Osteocyte (in vitro differentiated cells): ENCODE data around the gene ZDHHC14. TPM values are rescaled to one million over a fixed set of nuclear protein-coding genes. Genes with fewer than 3 reads are reported as not detected.

ENCODE experiments used
- DNase-seq: peaks from one replicate; pipeline ENCODE4 v3.0.0; 2021; ENCODE audit warnings: mixed read lengths; ENCODE audit not compliant: unreplicated experiment; ENCODE audit errors: extremely low spot score
- H3K27ac Mint-ChIP-seq: one replicate; pipeline ENCODE4 v1.8.0; 2021; ENCODE audit warnings: mild to moderate bottlenecking, mixed read lengths; ENCODE audit not compliant: unreplicated experiment
- H3K27me3 Mint-ChIP-seq: one replicate; pipeline ENCODE4 v1.8.0; 2021; ENCODE audit warnings: mixed read lengths; ENCODE audit not compliant: unreplicated experiment
- H3K36me3 Mint-ChIP-seq: one replicate; pipeline ENCODE4 v1.8.0; 2021; ENCODE audit warnings: mixed read lengths; ENCODE audit not compliant: unreplicated experiment
- H3K4me1 Mint-ChIP-seq: one replicate; pipeline ENCODE4 v1.8.0; 2021; ENCODE audit warnings: mixed read lengths; ENCODE audit not compliant: unreplicated experiment
- H3K4me3 Mint-ChIP-seq: one replicate; pipeline ENCODE4 v1.8.0; 2021; ENCODE audit warnings: mild to moderate bottlenecking, moderate library complexity, mixed read lengths; ENCODE audit not compliant: unreplicated experiment
- H3K9me3 Mint-ChIP-seq: one replicate; pipeline ENCODE4 v1.8.0; 2021; ENCODE audit warnings: mixed read lengths; ENCODE audit not compliant: unreplicated experiment
- total RNA-seq: library from RNA; stranded (reverse); gene quantifications from 2 replicates; pipeline ENCODE4 v1.2.1, GENCODE V29; 2021
- TF ChIP-seq, protein P1 (sequence below): fragments of 200-600 bp; sonication (generic); IDR thresholded peaks from 2 replicates; pipeline ENCODE4 v1.5.0; 2021; ENCODE audit warnings: antibody characterized with exemption, mild to moderate bottlenecking, moderate library complexity

ZDHHC14 gene
- total RNA-seq, 1 donor from 2014 or later = 9.1 TPM

DNA sequence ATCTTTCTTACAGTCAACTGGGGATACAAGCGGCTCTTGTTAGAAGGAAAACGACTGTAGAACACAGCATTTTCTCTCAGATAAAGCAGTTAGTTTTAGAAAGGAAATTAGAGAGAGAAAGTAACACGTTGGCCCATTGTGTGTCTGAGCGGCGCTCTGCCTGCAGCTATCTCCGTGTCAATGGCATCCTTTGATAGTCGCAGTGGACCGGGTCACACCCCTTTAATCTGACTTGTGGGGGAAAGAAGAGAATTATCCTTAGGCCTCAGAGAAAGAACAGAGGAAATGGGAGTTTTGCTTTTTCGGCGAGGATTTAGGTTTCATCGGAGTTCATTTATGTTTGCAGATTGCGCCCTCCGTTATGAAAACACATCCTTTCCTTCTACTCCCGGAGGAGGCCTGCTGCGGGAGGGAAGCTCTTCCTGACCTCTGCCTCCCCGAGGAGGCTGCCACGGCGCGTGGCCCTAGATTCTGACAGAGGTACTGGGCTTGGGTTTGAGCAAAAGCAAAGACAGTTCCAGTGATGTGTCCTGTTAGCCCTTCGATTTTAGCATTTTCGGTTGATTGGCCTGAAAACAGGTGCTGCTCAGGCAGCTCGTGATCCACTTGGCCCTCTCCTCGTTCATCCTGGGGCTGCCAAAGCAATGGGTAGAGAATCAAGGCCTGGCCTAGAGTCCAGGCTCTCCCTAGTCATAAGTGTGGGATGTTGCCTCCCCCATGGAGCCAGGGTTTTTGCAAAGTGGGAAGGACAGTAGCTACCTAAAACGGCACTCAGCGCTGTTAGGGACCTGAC is 74.9 kb downstream of the ZDHHC14 start:
- Mint-ChIP-seq H3K4me1 (peaks cover 24% of the 10 kb centered on the region), H3K9me3 (no peaks in the 10 kb centered on the region), H3K27ac (peak overlapping the region; percentile 64), H3K27me3 (no peaks in the 10 kb centered on the region), H3K36me3 (no peaks in the 10 kb centered on the region), H3K4me3 (peak overlapping the region; percentile 61)
- DNase-seq = no peak
- TF ChIP-seq, protein P1, sequence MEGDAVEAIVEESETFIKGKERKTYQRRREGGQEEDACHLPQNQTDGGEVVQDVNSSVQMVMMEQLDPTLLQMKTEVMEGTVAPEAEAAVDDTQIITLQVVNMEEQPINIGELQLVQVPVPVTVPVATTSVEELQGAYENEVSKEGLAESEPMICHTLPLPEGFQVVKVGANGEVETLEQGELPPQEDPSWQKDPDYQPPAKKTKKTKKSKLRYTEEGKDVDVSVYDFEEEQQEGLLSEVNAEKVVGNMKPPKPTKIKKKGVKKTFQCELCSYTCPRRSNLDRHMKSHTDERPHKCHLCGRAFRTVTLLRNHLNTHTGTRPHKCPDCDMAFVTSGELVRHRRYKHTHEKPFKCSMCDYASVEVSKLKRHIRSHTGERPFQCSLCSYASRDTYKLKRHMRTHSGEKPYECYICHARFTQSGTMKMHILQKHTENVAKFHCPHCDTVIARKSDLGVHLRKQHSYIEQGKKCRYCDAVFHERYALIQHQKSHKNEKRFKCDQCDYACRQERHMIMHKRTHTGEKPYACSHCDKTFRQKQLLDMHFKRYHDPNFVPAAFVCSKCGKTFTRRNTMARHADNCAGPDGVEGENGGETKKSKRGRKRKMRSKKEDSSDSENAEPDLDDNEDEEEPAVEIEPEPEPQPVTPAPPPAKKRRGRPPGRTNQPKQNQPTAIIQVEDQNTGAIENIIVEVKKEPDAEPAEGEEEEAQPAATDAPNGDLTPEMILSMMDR = no peak

- Mint-ChIP-seq H3K4me3 (no peak overlapping the region), H3K27ac (no peak overlapping the region)
Observed at GRCh38 chr6:157456524-157456829, 75.5 kb downstream of the ZDHHC14 start.

DNA sequence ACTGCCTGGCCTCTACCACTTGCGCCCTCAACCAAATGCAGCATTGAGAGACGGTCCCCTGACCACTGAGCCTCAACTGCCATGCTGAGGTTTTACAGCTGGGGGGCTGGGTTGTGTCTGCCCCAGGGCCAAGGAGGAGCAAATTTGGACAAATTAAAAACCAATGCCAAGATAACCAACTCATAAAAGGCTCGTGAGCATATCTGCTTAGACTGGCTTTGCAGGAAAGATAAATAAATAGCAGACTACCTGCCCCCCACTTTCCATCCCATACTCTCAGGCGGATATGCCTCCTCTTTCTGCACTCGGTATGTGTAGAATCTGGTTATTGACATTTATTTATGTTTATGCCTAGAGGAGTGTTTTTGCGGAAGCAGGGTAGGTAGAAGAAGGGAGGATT is 76.8 kb downstream of the ZDHHC14 start:
- Mint-ChIP-seq H3K27ac (no peak overlapping the region), H3K27me3 (no peaks in the 10 kb centered on the region), H3K36me3 (no peaks in the 10 kb centered on the region), H3K4me1 (peaks cover 28% of the 10 kb centered on the region), H3K9me3 (no peaks in the 10 kb centered on the region), H3K4me3 (no peak overlapping the region)
- no peak for DNase-seq
- TF ChIP-seq, protein P1 = no peak

More at GRCh38 chr6:157456524-157456829, 75.5 kb downstream of the ZDHHC14 start:
- H3K9me3 Mint-ChIP-seq = no peaks in the 10 kb centered on the region
- H3K36me3 Mint-ChIP-seq = no peaks in the 10 kb centered on the region
- no peaks in the 10 kb centered on the region for H3K27me3 Mint-ChIP-seq
- H3K4me1 Mint-ChIP-seq = peaks cover 28% of the 10 kb centered on the region
- TF ChIP-seq, protein P1 = no peak
- DNase-seq = no peak

DNA sequence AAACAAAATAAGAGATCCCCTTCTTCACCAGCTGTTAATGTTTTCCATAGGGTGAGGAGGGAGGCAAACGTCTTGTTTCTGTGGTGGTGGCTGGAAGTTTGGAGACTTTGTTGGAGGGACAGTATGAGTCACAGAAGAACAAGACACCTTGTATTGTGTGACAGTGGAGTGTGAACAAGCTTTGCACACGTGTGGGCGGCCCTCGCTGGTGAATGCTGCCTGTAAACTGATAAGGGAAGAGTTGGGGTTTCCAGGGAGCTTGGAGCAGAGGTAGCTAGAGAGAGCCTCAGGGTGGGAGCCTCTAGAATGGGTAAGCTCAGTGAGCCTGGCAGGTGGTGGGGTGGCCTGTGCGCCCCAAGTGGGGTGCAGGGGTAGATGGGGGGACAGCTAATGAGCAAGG is 78.3 kb downstream of the ZDHHC14 start:
- TF ChIP-seq, protein P1 = no peak
- no peaks in the 10 kb centered on the region for H3K9me3 Mint-ChIP-seq
- H3K4me3 Mint-ChIP-seq = no peak overlapping the region
- DNase-seq = no peak
- H3K4me1 Mint-ChIP-seq = peaks cover 28% of the 10 kb centered on the region
- H3K27ac Mint-ChIP-seq = no peak overlapping the region
- H3K27me3 Mint-ChIP-seq = no peaks in the 10 kb centered on the region
- H3K36me3 Mint-ChIP-seq = no peaks in the 10 kb centered on the region

- H3K4me3 Mint-ChIP-seq = no peak overlapping the region
- TF ChIP-seq, protein P1 = no peak
- no peaks in the 10 kb centered on the region for H3K27me3 Mint-ChIP-seq
- no peak for DNase-seq
- H3K27ac Mint-ChIP-seq = no peak overlapping the region
- H3K4me1 Mint-ChIP-seq = peaks cover 24% of the 10 kb centered on the region
- H3K9me3 Mint-ChIP-seq = no peaks in the 10 kb centered on the region
- H3K36me3 Mint-ChIP-seq = no peaks in the 10 kb centered on the region
Observed at GRCh38 chr6:157460182-157460999, 79.4 kb downstream of the ZDHHC14 start.
